Fibroblast of skin of right quadriceps (primary cell): ENCODE data around the gene MINAR1.
"Not testable (repeated sequence)": the region's sequence is repeated elsewhere in the genome, so short reads cannot be mapped to it uniquely, and the experiment has no call there.

ENCODE experiments used
- DNase-seq: peaks from one replicate; pipeline ENCODE4 v3.0.0-alpha.2; 2013

MINAR1 gene, protein sequence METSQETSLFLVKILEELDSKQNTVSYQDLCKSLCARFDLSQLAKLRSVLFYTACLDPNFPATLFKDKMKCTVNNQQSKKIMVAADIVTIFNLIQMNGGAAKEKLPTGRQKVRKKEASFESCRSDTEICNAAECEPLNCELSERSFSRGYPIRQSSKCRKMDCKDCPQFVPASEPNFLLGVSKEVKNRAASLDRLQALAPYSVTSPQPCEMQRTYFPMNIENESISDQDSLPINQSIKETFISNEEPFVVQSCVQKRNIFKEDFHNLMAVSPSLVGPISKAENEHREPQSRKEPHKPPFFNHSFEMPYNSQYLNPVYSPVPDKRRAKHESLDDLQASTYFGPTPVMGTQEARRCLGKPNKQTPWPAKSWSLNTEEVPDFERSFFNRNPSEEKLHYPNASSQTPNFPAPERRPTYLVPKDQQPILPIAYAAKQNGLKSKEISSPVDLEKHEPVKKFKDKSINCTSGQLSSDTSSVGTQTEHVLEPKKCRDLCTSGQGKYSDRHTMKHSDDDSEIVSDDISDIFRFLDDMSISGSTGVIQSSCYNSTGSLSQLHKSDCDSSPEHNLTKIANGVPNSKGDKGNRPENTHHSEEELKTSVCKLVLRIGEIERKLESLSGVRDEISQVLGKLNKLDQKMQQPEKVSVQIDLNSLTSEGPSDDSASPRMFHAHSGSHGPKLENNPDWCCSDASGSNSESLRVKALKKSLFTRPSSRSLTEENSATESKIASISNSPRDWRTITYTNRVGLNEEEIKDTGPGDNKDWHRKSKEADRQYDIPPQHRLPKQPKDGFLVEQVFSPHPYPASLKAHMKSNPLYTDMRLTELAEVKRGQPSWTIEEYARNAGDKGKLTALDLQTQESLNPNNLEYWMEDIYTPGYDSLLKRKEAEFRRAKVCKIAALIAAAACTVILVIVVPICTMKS

GRCh38 chr15:79431636-79432344 is at the start of gene MINAR1:
Gene MINAR1 (plus strand): TSS chr15:79432336. CDS start chr15:79456148, 23,812 bp downstream.
- DNase-seq, result peak; percentile 71

- peak; percentile 46 for DNase-seq
Measured at GRCh38 chr15:79394231-79394630, 37.9 kb upstream of the MINAR1 start.

- DNase-seq, result no peak
Measured at GRCh38 chr15:79396850-79397249, 35.3 kb upstream of the MINAR1 start.

DNA sequence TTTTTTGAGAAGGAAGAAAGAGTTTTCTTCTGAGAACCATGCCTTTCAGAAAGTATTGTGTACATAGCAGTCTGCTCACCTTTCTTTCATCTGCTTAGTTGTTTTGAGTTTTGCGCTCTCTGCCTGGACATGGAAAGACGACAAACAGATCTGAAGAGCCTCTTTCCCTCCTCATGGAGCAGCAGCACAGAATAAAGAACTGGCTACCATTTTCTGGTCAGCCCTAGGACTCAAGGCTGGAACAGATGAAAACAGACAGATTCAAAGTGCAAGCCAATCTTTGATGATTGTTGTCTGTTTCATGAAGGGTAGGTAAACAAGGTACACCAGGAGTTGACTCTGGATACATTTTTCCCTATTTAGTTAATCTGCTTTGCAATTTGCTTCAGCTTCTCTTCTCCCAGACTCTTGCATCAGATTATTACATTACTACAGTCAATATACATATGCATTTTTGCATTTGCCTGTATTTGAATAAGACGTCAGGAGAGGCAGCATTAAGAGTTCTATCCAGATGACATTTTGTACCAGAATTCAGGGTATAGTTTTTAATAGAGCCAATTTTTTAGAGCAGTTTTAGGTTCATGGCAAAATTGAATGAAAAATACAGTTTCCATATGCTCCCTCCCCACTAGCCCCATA is 34.7 kb upstream of the MINAR1 start:
- DNase-seq, result no peak

GRCh38 chr15:79399606-79400005 is 32.5 kb upstream of the MINAR1 start:
- no peak for DNase-seq

DNA sequence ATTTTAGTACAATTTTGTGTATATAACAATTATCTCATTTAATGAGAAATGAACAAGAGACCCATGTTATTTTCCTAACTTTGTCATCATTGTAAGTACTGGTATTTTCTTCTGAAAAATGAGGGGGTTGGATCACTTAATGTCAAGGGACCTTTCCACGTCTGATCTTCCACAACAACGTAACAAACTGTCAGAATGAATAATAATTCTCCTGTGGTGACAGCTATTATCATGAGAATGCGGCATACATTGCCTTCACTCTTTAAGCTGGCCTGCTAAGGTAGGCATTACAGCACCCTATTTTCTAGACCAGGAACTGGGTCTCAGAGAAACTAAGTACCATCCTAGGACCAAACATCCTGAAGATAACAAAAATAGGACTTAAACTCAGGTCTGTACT is 31.5 kb upstream of the MINAR1 start:
- no peak for DNase-seq

DNA sequence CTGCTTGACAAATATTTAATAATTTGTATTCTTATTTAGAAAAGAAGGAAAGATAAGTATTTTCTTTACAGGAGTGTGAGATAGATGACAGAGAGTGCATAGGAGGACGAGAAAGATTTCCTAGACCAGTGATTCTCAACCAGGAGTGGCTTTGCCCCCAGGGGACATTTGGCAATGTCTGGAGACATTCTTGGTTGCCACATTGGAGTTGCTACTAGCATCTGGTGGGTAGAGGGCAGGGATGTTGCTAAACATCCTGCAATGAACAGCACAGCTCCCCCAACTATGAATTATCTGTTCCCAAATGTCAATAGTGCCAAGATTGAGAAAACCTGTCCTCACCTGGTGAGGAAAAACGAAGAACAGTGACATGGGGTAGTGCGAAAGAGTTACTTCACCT is 30.8 kb upstream of the MINAR1 start:
- DNase-seq, result no peak

DNA sequence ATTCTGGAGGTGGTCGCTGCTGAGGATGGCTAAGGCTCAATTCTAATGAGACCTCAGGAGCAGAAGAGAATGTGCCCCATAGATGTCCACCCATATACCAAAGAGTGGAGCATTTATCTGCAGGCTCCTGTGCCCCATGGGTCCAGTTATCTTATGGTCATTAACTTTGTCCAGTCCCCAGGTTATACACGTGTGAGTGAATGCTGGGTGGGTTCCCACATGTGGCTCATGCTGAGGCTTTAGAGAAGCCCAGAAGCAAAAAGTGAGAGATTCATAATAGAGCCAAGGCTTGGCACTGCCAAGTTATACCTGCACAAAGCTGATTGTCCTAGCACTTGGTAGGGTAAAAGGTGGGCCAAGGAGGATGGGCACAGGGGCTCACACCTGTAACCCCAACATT is 30.0 kb upstream of the MINAR1 start:
- DNase-seq, result no peak

DNA sequence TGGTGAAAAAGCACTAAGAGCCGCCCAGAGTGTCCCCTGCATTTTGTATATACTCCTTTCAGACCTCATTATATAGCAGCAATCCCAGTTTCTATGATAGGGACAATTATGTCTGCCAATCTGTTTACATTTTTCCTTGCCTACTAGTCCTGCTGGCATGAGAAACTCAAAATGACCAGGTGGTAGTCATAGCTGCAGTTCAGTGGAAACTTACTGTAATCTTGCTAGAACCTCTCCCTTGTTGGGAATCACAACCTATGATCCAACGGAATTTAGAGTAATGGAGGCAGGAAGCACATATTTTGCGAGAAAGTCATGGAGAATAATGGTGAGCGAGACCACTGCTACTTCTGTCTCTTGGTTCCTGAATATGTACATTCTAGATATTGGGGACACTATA is 28.6 kb upstream of the MINAR1 start:
- DNase-seq, result peak; percentile 14

GRCh38 chr15:79406210-79406609 is 25.9 kb upstream of the MINAR1 start:
- no peak for DNase-seq

- no peak for DNase-seq
Measured at GRCh38 chr15:79408041-79408440, 24.1 kb upstream of the MINAR1 start.

GRCh38 chr15:79410237-79410636 is 21.9 kb upstream of the MINAR1 start:
- peak; percentile 31 for DNase-seq

GRCh38 chr15:79412010-79412409 is 20.1 kb upstream of the MINAR1 start:
- DNase-seq, result no peak

- no peak for DNase-seq
Measured at GRCh38 chr15:79412429-79412828, 19.7 kb upstream of the MINAR1 start.

DNA sequence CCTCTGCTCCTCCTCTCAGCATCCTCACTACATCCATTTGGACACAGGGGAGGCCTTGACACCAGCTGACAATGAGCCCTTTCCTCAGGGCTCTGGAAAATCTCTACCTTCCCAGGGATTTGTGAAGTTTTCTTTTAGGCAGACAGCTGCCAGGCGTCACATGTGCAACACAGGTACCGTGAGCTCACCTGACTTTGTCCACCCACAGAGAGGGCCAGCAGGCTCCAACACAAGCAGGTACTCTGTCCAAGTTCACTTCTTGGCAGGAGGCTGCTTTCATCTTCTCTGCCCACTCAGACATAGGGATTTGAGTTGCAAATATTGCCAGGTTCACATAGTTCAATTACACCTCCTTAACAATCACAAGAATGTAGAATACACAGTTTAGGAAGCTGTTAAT is 15.3 kb upstream of the MINAR1 start:
- DNase-seq, result no peak

DNA sequence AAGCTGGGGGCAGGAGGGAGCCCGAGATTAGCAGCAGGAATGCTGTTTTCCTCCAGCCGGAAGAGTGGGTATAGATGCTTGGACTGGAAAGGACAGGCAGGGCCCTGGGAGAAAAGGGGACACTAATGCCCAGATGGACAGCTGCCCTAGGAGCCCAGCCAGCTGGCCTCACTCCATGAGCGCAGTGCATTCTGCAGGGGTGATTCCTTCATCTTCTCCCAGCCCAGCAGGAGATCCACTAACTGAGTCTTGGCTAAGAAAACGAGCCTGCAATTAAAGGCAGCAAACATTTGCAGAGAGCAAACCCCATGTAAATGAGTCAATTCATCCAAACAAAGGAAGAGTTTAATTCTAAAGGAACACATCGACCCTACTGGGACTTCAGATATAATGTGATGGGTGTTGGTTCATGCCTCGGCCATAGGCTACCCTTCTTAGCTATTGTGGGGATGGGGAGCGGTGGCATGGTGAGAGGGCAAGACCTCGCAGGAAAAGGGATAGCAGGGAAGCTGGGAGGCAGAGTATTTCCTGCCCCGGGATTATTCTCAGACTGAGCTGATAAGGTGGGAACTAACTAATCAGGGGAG is 13.3 kb upstream of the MINAR1 start:
- DNase-seq, result no peak

DNA sequence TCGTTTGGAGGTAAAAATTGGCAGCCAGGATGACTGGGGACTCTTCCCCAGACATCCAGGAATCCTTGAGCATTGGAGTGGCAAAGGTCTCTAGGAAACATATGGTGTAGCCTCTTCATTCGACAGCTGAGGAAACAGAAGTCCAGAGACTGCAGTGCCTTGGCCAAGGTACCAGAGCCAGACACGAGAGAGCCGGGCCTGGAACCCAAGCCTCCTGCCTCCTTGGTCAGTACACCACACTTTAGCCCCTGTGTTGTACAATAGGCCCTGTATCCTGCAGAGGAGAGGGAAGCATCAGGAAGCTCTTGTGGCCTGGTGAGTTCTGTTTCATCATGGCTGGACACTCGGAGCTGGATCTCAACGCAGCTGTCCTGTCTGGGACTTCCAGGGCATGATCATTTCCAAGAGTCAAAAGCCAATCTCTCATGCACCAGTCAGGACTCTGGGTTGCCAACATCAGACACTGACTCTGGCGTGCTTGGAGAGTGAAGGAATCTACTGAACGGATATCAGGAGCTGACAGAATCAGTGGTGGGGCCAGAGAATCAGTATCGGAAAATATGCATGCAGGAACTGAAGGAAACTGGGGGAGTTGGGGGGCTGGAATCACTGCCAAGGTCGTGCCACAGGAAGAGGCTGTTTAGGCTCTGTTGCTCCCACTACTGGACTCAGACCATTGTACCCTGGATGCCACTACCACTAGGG is 6.4 kb upstream of the MINAR1 start:
- DNase-seq, result no peak

DNA sequence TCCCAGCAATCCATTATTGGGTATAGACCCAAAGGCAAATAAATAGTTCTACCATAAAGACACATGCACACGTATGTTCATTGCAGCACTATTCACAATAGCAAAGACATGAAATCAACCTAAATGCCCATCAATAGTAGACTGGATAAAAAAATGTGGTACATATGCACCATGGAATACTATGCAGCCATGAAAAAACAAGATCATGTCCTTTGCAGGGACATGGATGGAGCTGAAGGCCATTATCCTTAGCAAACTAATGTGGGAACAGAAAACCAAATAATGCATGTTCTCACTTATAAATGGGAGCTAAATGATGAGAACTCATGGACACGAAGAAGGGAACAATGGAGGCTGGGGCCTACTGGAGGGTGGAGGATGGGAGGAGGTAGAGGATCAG is 5.2 kb upstream of the MINAR1 start:
- not testable (repeated sequence) for DNase-seq

DNA sequence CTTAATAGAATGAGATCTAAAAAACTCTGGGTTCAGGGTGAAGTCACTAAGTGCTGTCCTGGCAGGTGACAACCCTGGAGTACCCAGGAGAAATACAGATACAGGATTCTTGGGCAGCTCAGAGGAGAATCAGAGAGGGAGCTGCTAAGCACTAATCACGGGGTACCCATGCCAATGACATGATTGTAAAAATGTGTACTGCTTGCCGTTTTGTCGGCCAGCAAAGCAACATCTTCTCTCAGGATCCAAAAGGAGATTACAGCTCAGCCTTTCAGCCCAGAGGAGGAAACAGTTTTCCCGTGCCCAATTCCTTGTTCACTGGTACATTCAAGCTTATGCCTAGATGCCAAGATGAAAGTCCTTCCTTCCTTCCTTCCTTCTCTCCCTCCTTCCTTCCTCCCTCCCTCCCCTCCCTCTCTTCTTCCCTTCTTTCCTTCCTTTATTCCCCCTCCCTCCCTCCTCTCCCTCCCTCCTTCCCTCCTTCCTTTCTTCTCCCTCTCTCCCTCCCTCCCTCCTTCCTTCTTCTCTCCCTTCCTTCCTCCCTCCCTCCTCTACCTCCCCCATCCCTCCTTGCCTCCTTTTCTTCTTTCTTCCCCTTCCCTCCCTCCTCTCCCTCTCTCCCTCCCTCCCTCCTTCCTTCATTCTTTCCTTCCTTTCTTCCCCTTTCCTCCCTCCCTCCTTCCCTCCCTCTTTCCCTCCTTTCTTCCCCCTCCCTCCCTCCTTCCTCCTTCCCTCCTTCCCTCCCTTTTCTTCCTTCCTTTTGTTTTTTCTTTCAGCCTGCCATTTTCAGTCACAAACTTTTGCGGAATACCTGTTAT is 4.1 kb upstream of the MINAR1 start:
- DNase-seq, result no peak

- no peak for DNase-seq
Measured at GRCh38 chr15:79430901-79431635, 1.1 kb upstream of the MINAR1 start.
